Lung (tissue), 12 donors: Measurements from ENCODE around the gene FBXO31. TPM values are rescaled to one million over a fixed set of nuclear protein-coding genes. Genes with fewer than 3 reads are reported as not detected.

Experiments
- ATAC-seq: fragments of 200-7000 bp; cut with Tn5 transposase; one replicate; pipeline ENCODE4 v1.9.1; 2020; ENCODE audit warnings: moderate number of reproducible peaks; ENCODE audit not compliant: insufficient read depth, low FRiP score
- DNase-seq, 3 donors: peaks; one replicate each; pipeline ENCODE4 v3.0.0-alpha.2; 2013 to 2017
- H3K27ac ChIP-seq, 2 donors: one replicate each; pipeline ENCODE4 v1.5.1; 2013; ENCODE audit warnings: mild to moderate bottlenecking in 2 of 2, moderate library complexity in 2 of 2, control low read depth in 1 of 2, inconsistent platforms in 1 of 2, low read depth in 1 of 2, low read length in 1 of 2
- H3K27me3 ChIP-seq, 3 donors: one replicate each; pipeline ENCODE4 v1.5.1; 2013; ENCODE audit warnings: low read length in 2 of 3; ENCODE audit not compliant: control insufficient read depth in 3 of 3, insufficient read depth in 3 of 3
- H3K36me3 ChIP-seq, 4 donors: one replicate each; pipeline ENCODE4 v1.5.1; 2013; ENCODE audit warnings: low read length in 4 of 4, mild to moderate bottlenecking in 1 of 4, moderate library complexity in 1 of 4; ENCODE audit not compliant: control insufficient read depth in 4 of 4, insufficient read depth in 4 of 4
- H3K4me1 ChIP-seq, 5 donors: one replicate each; pipeline ENCODE4 v1.5.1; 2013; ENCODE audit warnings: low read length in 5 of 5, mild to moderate bottlenecking in 2 of 5, moderate library complexity in 1 of 5; ENCODE audit not compliant: control insufficient read depth in 5 of 5, insufficient read depth in 5 of 5
- H3K4me3 ChIP-seq: one replicate; pipeline ENCODE4 v1.5.1; 2013; ENCODE audit warnings: mild to moderate bottlenecking, control low read depth, moderate library complexity
- H3K9ac ChIP-seq, 2 donors: one replicate each; pipeline ENCODE4 v1.5.1; 2013; ENCODE audit warnings: low read length in 2 of 2, control low read depth in 1 of 2; ENCODE audit not compliant: insufficient read depth in 1 of 2
- H3K9me3 ChIP-seq, 4 donors: one replicate each; pipeline ENCODE4 v1.5.1; 2013; ENCODE audit warnings: low read length in 3 of 4, mild to moderate bottlenecking in 1 of 4, moderate library complexity in 1 of 4; ENCODE audit not compliant: control insufficient read depth in 4 of 4, insufficient read depth in 3 of 4
- CTCF ChIP-seq: IDR thresholded peaks from 2 replicates; pipeline ENCODE4 v1.5.1; 2012; ENCODE audit warnings: mild to moderate bottlenecking; ENCODE audit errors: control extremely low read depth, extremely low read depth
- WGBS, 2 donors: extraction: QIAGEN DNeasy Blood & Tissue Kit; methylation state at CpG; one replicate each; pipeline ENCODE4 v1.1.7; 2013; 5-methylcytosine and 5-hydroxymethylcytosine counted together
- polyA plus RNA-seq, 2 donors: library from polyadenylated mRNA; stranded (reverse); fragments of 200-250 nt; gene quantifications; one replicate each; pipeline ENCODE4 v1.2.1, GENCODE V29; 2013
- total RNA-seq, 2 donors: library from RNA; depleted of rRNA in 1 of 2; stranded (reverse); fragments of >200 nt in 1 of 2; gene quantifications; one replicate each; pipeline ENCODE4 v1.2.1, GENCODE V29; 2014 to 2021
- donor health status: control.
- donor health status: control.
- donor health status: Bipolar disorder and iron deficiency.
- donor health status: healthy.
- donor health status: DM: yes; HTN: yes; CAD: no.

Gene FBXO31
- total and polyA plus RNA-seq, 4 donors, result 10.1 to 35.1 (median 23.2) TPM

DNA sequence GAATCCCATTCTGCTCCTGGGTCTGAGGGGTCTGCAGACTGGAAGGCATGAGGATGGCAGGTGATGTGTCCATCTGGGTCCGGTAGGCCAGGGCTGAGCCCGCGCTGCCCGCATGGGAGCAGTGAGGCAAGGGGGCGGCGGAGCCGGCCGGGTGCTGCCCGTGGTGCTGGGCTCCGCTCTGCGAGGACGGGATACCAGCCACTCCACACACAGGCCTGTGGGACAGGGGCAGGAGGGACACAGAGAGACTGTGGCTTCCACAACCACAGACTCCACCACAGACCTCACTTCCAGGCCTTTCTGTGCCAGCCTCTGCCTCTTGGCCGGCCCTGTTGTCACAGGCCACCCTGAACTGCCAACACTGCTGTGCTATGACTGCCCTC is 33.9 kb upstream of the FBXO31 start:
- no peaks in the 10 kb centered on the region for H3K9me3 ChIP-seq
- no peaks in the 10 kb centered on the region for H3K27me3 ChIP-seq
- no peak for DNase-seq
- H3K4me3 ChIP-seq, result no peak overlapping the region
- no peaks in the 10 kb centered on the region for H3K4me1 ChIP-seq
- H3K36me3 ChIP-seq, result peaks cover 6 to 58% (median 32%) of the 10 kb centered on the region in 4 donors
- no peak for ATAC-seq
- no peak for TF ChIP-seq CTCF
- 93 to 97% methylated on average over 13 of the region's 13 CpGs for WGBS, 2 donors
- H3K27ac ChIP-seq, result no peak overlapping the region
- no peak overlapping the region for H3K9ac ChIP-seq

GRCh38 chr16:87416826-87417527 is 33.4 kb upstream of the FBXO31 start:
- ATAC-seq, result no peak
- H3K36me3 ChIP-seq, result peaks cover 6 to 60% (median 32%) of the 10 kb centered on the region in 4 donors
- WGBS, 2 donors, result 83 to 87% methylated on average over 23 of the region's 23 CpGs
- DNase-seq, result peak; percentile 44 to 70 (median 68)
- H3K27me3 ChIP-seq, result no peaks in the 10 kb centered on the region
- H3K4me3 ChIP-seq, result no peak overlapping the region
- TF ChIP-seq CTCF, result peak; percentile 13
- no peaks in the 10 kb centered on the region for H3K4me1 ChIP-seq
- no peak overlapping the region for H3K9ac ChIP-seq
- no peak overlapping the region for H3K27ac ChIP-seq
- H3K9me3 ChIP-seq, result no peaks in the 10 kb centered on the region

GRCh38 chr16:87415441-87415840 is 31.9 kb upstream of the FBXO31 start:
- ATAC-seq, result no peak
- Histone ChIP-seq H3K27ac (no peak overlapping the region), H3K4me1 (no peaks in the 10 kb centered on the region), H3K27me3 (no peaks in the 10 kb centered on the region), H3K9ac (no peak overlapping the region), H3K36me3 (peaks cover 6 to 63% (median 30%) of the 10 kb centered on the region in 4 donors), H3K4me3 (no peak overlapping the region), H3K9me3 (no peaks in the 10 kb centered on the region)
- no peak for TF ChIP-seq CTCF
- no peak for DNase-seq
- 92 to 97% methylated on average over 9 of the region's 9 CpGs for WGBS, 2 donors

DNA sequence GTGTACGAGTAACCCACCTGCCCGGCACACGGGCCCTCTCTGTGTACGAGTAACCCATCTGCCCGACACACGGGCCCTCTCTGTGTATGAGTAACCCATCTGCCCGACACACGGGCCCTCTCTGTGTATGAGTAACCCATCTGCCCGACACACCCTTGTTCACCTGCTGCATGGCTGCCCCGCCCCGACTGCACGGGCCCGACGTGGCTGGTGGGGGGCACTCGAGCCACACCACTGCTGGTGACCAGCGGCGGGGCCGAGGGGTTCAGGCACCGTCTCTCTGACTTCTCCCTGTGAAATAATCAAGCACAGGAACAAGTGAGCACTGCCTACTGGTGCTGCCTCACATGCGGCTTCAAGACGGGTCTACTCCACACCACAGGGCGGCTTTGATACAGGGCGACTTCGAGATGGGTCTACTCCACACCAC is 30.7 kb upstream of the FBXO31 start:
- Histone ChIP-seq H3K4me1 (no peaks in the 10 kb centered on the region), H3K27me3 (no peaks in the 10 kb centered on the region), H3K36me3 (peaks cover 6 to 63% (median 29%) of the 10 kb centered on the region in 4 donors), H3K27ac (no peak overlapping the region), H3K4me3 (no peak overlapping the region), H3K9me3 (no peaks in the 10 kb centered on the region), H3K9ac (no peak overlapping the region)
- 88 to 90% methylated on average over 24 of the region's 24 CpGs for WGBS, 2 donors
- no peak for TF ChIP-seq CTCF
- DNase-seq (no peak), ATAC-seq (no peak)
